Measurements from ENCODE around the gene CEP68.

Gene CEP68

GRCh38 chr2:65133626-65134025, 77.4 kb downstream of the CEP68 start:
- DNase-seq: no peak

- no peak for DNase-seq
Observed at GRCh38 chr2:65134158-65134557, 77.9 kb downstream of the CEP68 start.

- no peak for DNase-seq
Observed at GRCh38 chr2:65136253-65136652, 80.0 kb downstream of the CEP68 start.
